Naive thymus-derived CD8-positive, alpha-beta T cell (primary cell): ENCODE results near the gene CD300LF. TPM values are rescaled to one million over a fixed set of nuclear protein-coding genes. Genes with fewer than 3 reads are reported as not detected.

ENCODE experiments used
- ATAC-seq, 2 donors: fragments of 150-1000 bp; cut with Tn5 transposase in 1 of 2; sonication (Bioruptor Pico), chemical (Tn5 transposase) in 1 of 2; 1 replicate in 1 of 2; 2 replicates in 1 of 2; pipeline ENCODE4 v1.10.0; 2021; ENCODE audit warnings: mild to moderate bottlenecking in 2 of 2, moderate library complexity in 2 of 2
- POLR2A ChIA-PET: fragments of 350-600 bp; sonication (Branson Sonifier 250); formaldehyde crosslinking; loops from one replicate; lab custom pipeline; 2021; ENCODE audit warnings: antibody characterized with exemption; lab: Charles Lee
- DNase-seq, 10 donors: peaks; one replicate each; pipeline versions ENCODE4 v3.0.0 to v3.0.0-alpha.2; 2020 to 2022
- H3K27ac Mint-ChIP-seq, 10 donors: one replicate each; pipeline ENCODE4 v1.8.0; 2020 to 2022; ENCODE audit warnings: mild to moderate bottlenecking in 10 of 10, mixed read lengths in 10 of 10, moderate library complexity in 4 of 10, inconsistent platforms in 1 of 10
- H3K27me3 Mint-ChIP-seq, 5 donors: one replicate each; pipeline ENCODE4 v1.8.0; 2021 to 2022; ENCODE audit warnings: mixed read lengths in 5 of 5
- H3K36me3 Mint-ChIP-seq, 3 donors: one replicate each; pipeline ENCODE4 v1.8.0; 2020 to 2022; ENCODE audit warnings: mixed read lengths in 3 of 3, mild to moderate bottlenecking in 2 of 3, inconsistent platforms in 1 of 3
- H3K4me1 Mint-ChIP-seq, 4 donors: one replicate each; pipeline ENCODE4 v1.8.0; 2021 to 2022; ENCODE audit warnings: mixed read lengths in 4 of 4
- H3K4me3 Mint-ChIP-seq, 10 donors: one replicate each; pipeline ENCODE4 v1.8.0; 2020 to 2022; ENCODE audit warnings: mild to moderate bottlenecking in 10 of 10, mixed read lengths in 10 of 10, moderate library complexity in 6 of 10, inconsistent platforms in 1 of 10
- H3K9me3 Mint-ChIP-seq, 9 donors: one replicate each; pipeline ENCODE4 v1.8.0; 2020 to 2022; ENCODE audit warnings: mixed read lengths in 9 of 9, mild to moderate bottlenecking in 3 of 9, inconsistent platforms in 1 of 9, moderate library complexity in 1 of 9
- microRNA-seq: library from miRNA; unstranded; fragments of <30 nt; microRNA quantifications from one replicate; pipeline ENCODE4 v1.2.0, GENCODE V29; 2022; ENCODE audit warnings: borderline microRNAs expressed
- polyA plus RNA-seq, 3 donors: library from polyadenylated mRNA; unstranded; fragments of 300-500 nt; fragmentation: Illumina TruSeq; gene quantifications; one replicate each; pipeline ENCODE4 v1.2.3, GENCODE V29; 2021
- total RNA-seq, 8 experiments: library from RNA in 2 of 8; stranded (reverse) in 2 of 8; gene quantifications; one replicate each; pipeline ENCODE4 v1.2.3 and lab custom pipeline; 2021 to 2026

Gene CD300LF
- total and polyA plus RNA-seq, 5 experiments from 2014 or later, result 0.36 TPM; not detected in 4

GRCh38 chr17:74652020-74652419 lies 60.7 kb downstream of the CD300LF start:
- Mint-ChIP-seq H3K36me3 (no peaks in the 10 kb centered on the region), H3K4me3 (no peak overlapping the region), H3K27ac (peak overlapping the region in 1 of 10 donors; percentile 51), H3K27me3 (peaks cover 23 to 43% (median 28%) of the 10 kb centered on the region in 5 donors), H3K4me1 (no peaks in the 10 kb centered on the region), H3K9me3 (no peaks in the 10 kb centered on the region)
- DNase-seq, result no peak
- no peak for ATAC-seq
- POLR2A ChIA-PET, result no interaction called here

- Mint-ChIP-seq H3K27me3 (peaks cover 26 to 46% (median 41%) of the 10 kb centered on the region in 5 donors), H3K4me1 (peaks cover 0 to 6% (median 0%) of the 10 kb centered on the region in 4 donors), H3K27ac (no peak overlapping the region), H3K36me3 (no peaks in the 10 kb centered on the region), H3K4me3 (no peak overlapping the region), H3K9me3 (no peaks in the 10 kb centered on the region)
- POLR2A ChIA-PET, result no interaction called here
- no peak for ATAC-seq
- DNase-seq, result no peak
These were observed 62.8 kb downstream of the CD300LF start for GRCh38 chr17:74649909-74650308.

- Mint-ChIP-seq H3K27me3 (peaks cover 29 to 49% (median 44%) of the 10 kb centered on the region in 5 donors), H3K9me3 (no peaks in the 10 kb centered on the region), H3K27ac (no peak overlapping the region), H3K36me3 (no peaks in the 10 kb centered on the region), H3K4me1 (peaks cover 0 to 12% (median 0%) of the 10 kb centered on the region in 4 donors), H3K4me3 (no peak overlapping the region)
- DNase-seq (no peak), ATAC-seq (no peak)
- POLR2A ChIA-PET, result no interaction called here
These were observed 64.7 kb downstream of the CD300LF start for GRCh38 chr17:74647871-74648672.

GRCh38 chr17:74646231-74646630 lies 66.5 kb downstream of the CD300LF start:
- Mint-ChIP-seq H3K4me3 (no peak overlapping the region), H3K36me3 (no peaks in the 10 kb centered on the region), H3K9me3 (no peaks in the 10 kb centered on the region), H3K27ac (no peak overlapping the region), H3K27me3 (peaks cover 24 to 49% (median 43%) of the 10 kb centered on the region in 5 donors), H3K4me1 (peaks cover 0 to 30% (median 0%) of the 10 kb centered on the region in 4 donors)
- ATAC-seq (no peak), DNase-seq (peak in 1 of 10 donors; percentile 16)
- POLR2A ChIA-PET, result no interaction called here

- peaks cover 0 to 42% (median 2%) of the 10 kb centered on the region in 4 donors for H3K4me1 Mint-ChIP-seq
- H3K9me3 Mint-ChIP-seq, result no peaks in the 10 kb centered on the region
- POLR2A ChIA-PET, result no interaction called here
- peak overlapping the region in 1 of 10 donors; percentile 14 for H3K27ac Mint-ChIP-seq
- no peak for ATAC-seq
- H3K27me3 Mint-ChIP-seq, result peaks cover 18 to 42% (median 37%) of the 10 kb centered on the region in 5 donors
- no peak overlapping the region for H3K4me3 Mint-ChIP-seq
- H3K36me3 Mint-ChIP-seq, result no peaks in the 10 kb centered on the region
- no peak for DNase-seq
These were observed 67.7 kb downstream of the CD300LF start for GRCh38 chr17:74645010-74645409.

GRCh38 chr17:74644419-74644818 lies 68.3 kb downstream of the CD300LF start:
- H3K36me3 Mint-ChIP-seq, result no peaks in the 10 kb centered on the region
- ATAC-seq, result no peak
- POLR2A ChIA-PET, result no interaction called here

More at GRCh38 chr17:74644419-74644818, 68.3 kb downstream of the CD300LF start:
- Mint-ChIP-seq H3K9me3 (no peaks in the 10 kb centered on the region), H3K4me1 (peaks cover 2 to 48% (median 8%) of the 10 kb centered on the region in 4 donors), H3K27me3 (peaks cover 15 to 42% (median 37%) of the 10 kb centered on the region in 5 donors), H3K27ac (peak overlapping the region in 1 of 10 donors; percentile 14), H3K4me3 (no peak overlapping the region)
- no peak for DNase-seq

Small RNA genes lying within 50 kb of the gene (microRNA-seq; reads per million reads assigned to microRNA genes)
- 16.1 reads per million, percentile 39 among the genes with 10 or more reads in this experiment for gene MIR3615

Other genes starting within 250 kb of the CD300LF start
- 1 to 10 TPM; 5.9 to 6.3 TPM for gene CD300A, start 246.3 kb downstream of the CD300LF start, total RNA-seq
- gene CD300A, start 246.3 kb downstream of the CD300LF start, polyA plus RNA-seq, result 10 to 100 TPM; 10.0 to 37.6 (median 14.1) TPM
- not detected for gene CD300LB, start 181.4 kb downstream of the CD300LF start, total RNA-seq
- gene CD300LB, start 181.4 kb downstream of the CD300LF start, polyA plus RNA-seq, result under 1 TPM in 1 of 3 donors, not detected in 2; 0.22 TPM
- not detected for gene CD300C, start 166.8 kb downstream of the CD300LF start, total RNA-seq
- gene CD300C, start 166.8 kb downstream of the CD300LF start, polyA plus RNA-seq, result under 1 TPM in 1 of 3 donors, not detected in 2; 0.11 TPM
- not detected for gene CD300H, start 145.4 kb downstream of the CD300LF start, total RNA-seq
- not detected for gene CD300H, start 145.4 kb downstream of the CD300LF start, polyA plus RNA-seq
- gene CD300LD, start 120.6 kb downstream of the CD300LF start, total RNA-seq, result not detected
- not detected for gene CD300LD, start 120.6 kb downstream of the CD300LF start, polyA plus RNA-seq
- gene CD300E, start 89.2 kb downstream of the CD300LF start, total RNA-seq, result not detected
- gene CD300E, start 89.2 kb downstream of the CD300LF start, polyA plus RNA-seq, result under 1 TPM in 1 of 3 donors, not detected in 2; 0.06 TPM
- gene RAB37, start 24.3 kb upstream of the CD300LF start, total RNA-seq, result 10 to 100 TPM; 34.0 to 35.9 TPM
- 100 to 1,000 TPM in 1 of 3 donors, 10 to 100 TPM in 2; 55.3 to 108 (median 76.0) TPM for gene RAB37, start 24.3 kb upstream of the CD300LF start, polyA plus RNA-seq
- 100 to 1,000 TPM; 158 to 164 TPM for gene NHERF1, start 35.7 kb upstream of the CD300LF start, total RNA-seq
- gene NHERF1, start 35.7 kb upstream of the CD300LF start, polyA plus RNA-seq, result 100 to 1,000 TPM; 277 to 351 (median 324) TPM
- gene NAT9, start 63.4 kb upstream of the CD300LF start, total RNA-seq, result 10 to 100 TPM; 66.5 to 71.5 TPM
- 10 to 100 TPM in 2 of 3 donors, 1 to 10 TPM in 1; 9.8 to 28.3 (median 20.2) TPM for gene NAT9, start 63.4 kb upstream of the CD300LF start, polyA plus RNA-seq
- gene GRIN2C, start 147.0 kb upstream of the CD300LF start, total RNA-seq, result under 1 TPM in 1 of 2 experiments, not detected in 1; 0.08 TPM
- under 1 TPM in 1 of 3 donors, not detected in 2; 0.08 TPM for gene GRIN2C, start 147.0 kb upstream of the CD300LF start, polyA plus RNA-seq
- gene FDXR, start 160.1 kb upstream of the CD300LF start, total RNA-seq, result 10 to 100 TPM; 10.7 to 12.7 TPM
- 1 to 10 TPM; 3.9 to 7.2 (median 4.2) TPM for gene FDXR, start 160.1 kb upstream of the CD300LF start, polyA plus RNA-seq
- not detected for gene FADS6, start 180.7 kb upstream of the CD300LF start, total RNA-seq
- gene FADS6, start 180.7 kb upstream of the CD300LF start, polyA plus RNA-seq, result not detected
- not detected for gene USH1G, start 210.3 kb upstream of the CD300LF start, total RNA-seq
- gene USH1G, start 210.3 kb upstream of the CD300LF start, polyA plus RNA-seq, result not detected
- not detected for gene OTOP2, start 211.3 kb upstream of the CD300LF start, total RNA-seq
- not detected for gene OTOP2, start 211.3 kb upstream of the CD300LF start, polyA plus RNA-seq
- not detected for gene OTOP3, start 223.0 kb upstream of the CD300LF start, total RNA-seq
- gene OTOP3, start 223.0 kb upstream of the CD300LF start, polyA plus RNA-seq, result not detected